NCI-H510A treated with DMSO at 0.1 percent for 48 hours (cell line): ENCODE data around the gene FOXA3.
"Not testable (repeated sequence)": the region's sequence is repeated elsewhere in the genome, so short reads cannot be mapped to it uniquely, and the experiment has no call there.

Experiments
- DNase-seq: peaks from one replicate; lab custom pipeline; 2025; lab: John Stamatoyannopoulos, UW

Gene FOXA3

GRCh38 chr19:45828523-45828922 lies 35.6 kb upstream of the FOXA3 start:
- no peak for DNase-seq

DNA sequence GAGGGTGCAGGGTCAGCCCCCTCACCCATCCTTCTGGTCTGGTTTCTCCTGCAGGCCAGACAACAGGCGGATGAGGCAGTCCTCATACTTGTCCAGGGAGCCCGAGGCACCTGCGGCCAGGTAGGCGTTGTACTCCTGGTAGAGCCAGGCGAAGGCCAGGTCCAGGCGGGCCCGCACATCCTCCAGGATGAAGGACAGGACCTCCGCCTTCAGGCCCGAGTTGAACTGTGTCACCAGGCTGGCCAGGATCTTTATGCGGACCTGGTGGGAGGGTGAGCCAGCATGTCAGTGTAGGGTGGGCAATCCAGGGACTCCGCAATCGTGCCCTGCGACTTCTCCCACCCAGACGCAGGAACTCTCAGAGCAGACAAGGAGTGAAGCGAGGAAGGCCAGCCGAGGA lies 35.2 kb upstream of the FOXA3 start:
- DNase-seq = no peak

DNA sequence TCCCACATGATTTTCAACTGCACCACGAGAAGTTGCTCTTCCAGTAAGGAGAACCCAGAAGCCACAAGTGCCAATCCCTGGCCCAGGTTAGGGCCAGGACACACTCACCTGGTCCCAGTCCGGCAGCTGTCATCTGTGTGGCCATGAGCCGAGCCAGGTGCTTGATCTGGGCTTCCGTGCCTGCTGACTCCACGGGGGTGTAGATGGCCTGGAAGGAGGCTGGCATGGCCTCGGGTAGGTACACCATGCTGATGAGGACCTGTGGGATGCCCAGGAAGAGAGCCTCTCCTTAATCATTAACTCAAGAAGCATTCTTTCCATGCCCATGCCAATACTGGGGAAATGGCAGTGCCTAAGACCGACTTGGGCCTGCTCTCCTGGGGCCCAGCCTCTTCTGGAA lies 29.2 kb upstream of the FOXA3 start:
- DNase-seq = no peak

DNA sequence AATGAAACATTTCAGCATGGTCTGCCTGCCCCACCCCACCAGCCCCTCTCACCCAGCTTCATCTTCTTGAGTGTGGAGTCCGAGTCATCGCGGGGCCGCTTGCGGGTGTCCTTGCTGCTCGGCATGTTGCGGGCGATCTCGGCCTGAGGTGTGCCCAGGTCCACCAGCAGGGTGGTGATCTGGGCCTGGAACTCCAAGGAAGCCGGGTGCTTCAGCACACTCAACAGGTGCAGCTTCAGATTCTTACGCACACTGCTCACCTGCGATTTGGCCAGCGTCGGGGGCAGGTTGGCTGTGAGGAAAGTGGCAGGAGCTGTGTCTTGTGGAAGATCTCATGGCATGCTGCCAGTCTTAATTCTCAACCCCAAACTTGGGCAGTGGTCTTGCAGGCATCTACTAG lies 21.9 kb upstream of the FOXA3 start:
- DNase-seq = no peak

DNA sequence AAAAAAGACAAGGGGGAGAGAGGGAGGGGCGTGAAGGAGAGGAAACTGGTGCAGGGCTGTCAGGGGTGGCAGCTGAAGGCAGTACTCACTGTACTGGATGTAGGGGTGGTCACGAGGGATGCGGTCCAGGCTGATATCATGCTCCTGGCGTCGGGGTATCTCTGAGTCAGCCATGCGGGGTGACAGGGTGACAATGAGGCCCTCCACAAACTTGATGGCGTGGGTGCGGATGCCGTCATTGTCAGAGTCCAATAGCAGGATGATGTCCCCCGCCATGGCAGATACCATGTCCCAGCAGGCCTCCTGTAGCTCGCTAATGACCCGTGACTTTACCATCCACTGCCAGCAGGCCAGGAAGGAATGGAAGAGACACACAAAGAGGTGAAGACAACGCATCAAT lies 16.5 kb upstream of the FOXA3 start:
- no peak for DNase-seq

DNA sequence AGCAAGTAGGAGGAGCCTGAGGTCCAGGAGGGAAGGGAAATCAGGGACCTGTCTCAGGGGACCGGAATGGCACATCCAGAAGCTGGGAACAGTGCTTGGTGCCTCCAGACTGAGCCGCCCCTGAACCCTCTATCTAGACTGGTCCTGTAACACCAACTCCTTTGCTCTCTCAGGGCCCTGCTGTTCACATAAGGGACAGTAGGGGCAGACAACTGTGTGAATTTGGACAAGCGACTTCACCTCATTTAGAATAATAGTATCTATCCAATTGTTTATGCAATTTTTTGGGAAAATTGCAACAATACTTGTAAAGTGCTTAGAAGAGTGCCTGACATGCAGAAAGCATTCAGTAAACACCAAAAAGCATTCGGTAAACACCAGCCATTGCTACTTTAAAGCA lies 15.2 kb upstream of the FOXA3 start:
- no peak for DNase-seq

DNA sequence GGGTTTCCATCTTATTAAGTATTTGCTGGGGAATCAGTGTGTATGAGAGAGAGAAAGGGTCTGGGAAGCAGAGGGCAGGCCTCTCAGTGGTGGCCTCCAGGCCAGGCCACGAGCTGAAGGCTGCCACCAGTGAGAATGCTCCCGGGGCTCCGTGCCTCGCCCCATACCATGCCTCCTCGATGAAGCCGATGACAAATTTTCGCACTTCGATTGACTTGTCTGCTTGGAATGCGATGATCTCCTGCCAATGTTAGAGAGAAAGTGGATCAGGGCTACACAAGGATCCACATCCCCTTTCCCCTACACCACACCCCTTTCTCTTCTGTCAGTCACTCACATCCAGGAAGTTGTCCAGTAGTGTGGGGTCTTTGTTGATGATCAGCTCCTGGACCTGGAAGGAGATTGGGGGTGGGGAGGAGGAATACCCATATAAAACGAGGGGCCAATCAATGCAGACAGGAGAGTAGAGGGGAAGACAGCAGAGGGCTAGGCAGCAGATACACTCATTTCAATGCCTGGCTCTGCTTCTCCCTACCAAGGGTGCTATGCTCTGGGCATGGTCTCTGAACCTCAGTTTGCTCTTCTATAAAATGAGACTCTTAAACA lies 11.9 kb upstream of the FOXA3 start:
- no peak for DNase-seq

- DNase-seq = peak; percentile 81
Measured at GRCh38 chr19:45852983-45853382, 11.1 kb upstream of the FOXA3 start.

DNA sequence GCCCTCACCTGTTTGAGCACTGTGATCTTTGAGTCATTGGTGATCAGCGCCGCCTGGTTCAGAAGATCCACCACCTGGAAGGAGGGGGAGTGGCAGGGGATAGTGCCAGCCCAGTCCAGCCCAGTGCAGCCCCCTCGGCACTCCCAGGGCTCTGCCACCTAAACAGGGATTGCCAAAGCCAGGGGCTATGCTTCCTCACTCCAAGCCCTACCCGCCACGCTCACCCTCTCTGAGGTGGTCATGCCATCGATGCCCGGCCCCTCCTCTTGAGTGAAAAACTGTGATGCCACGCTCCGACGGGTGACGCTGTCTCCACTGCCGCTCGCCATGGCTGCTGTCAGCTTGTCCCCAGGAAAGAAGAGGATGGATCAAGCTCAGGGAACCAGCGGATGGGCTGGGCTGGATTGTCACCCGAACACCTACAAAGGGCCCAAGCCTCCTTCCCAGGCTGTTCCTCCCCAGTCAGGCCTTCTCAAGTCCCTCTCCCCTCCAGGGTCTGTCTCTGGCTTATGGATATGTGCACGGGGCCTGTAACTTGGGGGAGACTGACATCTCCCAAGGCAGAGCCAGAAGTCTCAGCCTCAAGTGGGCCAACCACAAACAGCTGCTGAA lies 9.9 kb upstream of the FOXA3 start:
- DNase-seq = no peak

DNA sequence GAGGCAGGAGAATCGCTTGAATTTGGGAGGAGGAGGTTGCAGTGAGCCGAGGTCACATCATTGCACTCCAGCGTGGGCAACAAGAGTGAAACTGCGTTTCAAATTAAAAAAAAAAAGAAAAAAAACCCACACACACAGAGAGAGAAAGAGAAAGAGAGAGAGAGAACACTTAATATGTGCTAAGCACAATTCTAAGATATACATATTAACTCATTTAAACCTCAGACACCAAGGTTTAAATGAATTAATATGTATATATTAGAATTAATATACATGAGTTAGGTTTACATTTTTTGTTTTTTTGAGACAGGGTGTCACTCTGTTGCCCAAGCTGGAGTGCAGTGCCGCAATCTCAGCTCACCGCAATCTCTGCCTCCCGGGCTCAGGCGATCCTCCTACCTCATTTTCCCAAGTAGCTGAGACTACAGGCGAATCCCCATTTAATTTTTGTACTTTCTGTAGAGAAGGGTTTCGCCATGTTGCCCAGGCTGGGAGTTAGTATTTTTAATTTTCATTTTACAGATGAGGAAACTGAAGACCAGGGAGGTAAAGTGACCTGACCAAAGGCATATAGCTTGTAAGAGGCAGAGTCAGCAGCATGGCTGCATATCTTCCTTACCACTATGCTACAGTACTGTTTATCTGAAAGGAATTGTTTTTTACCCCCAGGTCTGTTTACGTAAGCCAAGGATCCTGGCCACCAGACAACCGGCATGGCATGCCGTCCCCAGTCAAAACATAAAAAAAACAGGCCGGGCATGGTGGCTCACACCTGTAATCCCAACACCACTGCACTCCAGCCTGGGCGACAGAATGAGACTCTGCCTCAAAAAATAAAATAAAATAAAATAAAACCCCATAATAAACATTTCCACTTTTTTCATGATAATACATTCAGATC lies 3.5 kb upstream of the FOXA3 start:
- no peak for DNase-seq

DNA sequence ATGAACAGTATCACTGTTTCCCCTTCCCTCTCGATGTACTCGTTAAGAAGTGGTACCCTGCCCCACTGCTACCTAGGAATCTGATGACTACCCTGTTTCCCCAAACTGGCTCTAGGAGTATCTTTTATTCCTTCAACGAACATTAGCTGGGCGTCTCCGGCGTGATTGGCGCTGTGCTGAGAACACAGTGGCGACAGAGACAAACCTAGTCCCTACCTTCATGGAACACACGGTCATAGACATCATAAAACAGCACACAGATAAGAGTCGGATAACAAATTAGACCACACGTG lies 1.9 kb upstream of the FOXA3 start:
- no peak for DNase-seq

- DNase-seq = peak; percentile 99
Measured at GRCh38 chr19:45862564-45863334, 1.4 kb upstream of the FOXA3 start, which contains the start of gene SYMPK. Gene SYMPK, minus strand, starts transcription at chr19:45863147. Its CDS starts 8,652 bp downstream, at chr19:45854495.

DNA sequence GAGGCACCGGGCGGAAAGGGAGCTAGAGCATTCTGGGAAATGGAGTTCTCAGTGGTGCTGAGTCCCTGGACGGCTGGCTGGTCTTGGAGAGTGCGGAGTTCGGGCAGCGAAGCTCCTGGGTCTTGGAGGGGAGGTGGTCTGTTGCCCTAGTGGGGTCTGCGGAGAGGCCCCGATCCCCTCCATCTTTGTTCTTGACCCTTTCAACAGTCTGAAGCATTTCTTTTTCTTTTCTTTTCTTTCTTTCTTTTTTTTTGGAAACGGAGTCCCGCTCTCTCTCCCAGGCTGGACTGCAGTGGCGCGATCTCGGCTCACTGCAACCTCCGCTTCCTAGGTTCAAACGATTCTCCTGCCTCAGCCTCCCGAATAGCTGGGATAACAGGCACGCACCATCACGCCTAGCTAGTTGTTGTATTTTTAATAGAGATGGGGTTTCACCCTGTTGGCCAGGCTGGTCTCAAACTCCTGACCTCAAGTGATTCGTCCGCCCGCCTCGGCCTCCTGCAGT lies 739 bp upstream of the FOXA3 start:
- DNase-seq = no peak

DNA sequence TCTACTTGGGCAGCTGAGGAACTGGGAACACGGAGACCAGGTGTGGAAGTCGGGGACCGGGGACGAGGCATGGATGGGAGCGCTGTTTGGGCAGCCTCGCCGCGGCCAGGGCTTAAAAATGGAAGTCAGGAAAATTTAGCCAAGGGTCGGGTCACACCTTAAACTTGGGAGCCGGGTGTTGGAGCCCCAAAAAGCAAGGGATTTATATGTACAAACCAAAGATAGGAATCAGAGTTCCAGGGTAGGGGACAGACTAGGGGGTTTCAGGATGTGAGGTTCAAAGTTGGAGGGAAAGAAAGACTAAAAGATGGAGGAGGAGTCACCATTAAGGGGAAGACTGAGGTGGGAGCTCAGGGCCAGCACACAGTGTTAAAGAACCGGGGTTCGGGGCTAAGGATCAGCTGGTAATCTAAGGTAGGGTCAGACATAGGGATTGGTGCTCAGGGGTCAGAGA lies 530 bp downstream of the FOXA3 start:
- peak; percentile 55 for DNase-seq

DNA sequence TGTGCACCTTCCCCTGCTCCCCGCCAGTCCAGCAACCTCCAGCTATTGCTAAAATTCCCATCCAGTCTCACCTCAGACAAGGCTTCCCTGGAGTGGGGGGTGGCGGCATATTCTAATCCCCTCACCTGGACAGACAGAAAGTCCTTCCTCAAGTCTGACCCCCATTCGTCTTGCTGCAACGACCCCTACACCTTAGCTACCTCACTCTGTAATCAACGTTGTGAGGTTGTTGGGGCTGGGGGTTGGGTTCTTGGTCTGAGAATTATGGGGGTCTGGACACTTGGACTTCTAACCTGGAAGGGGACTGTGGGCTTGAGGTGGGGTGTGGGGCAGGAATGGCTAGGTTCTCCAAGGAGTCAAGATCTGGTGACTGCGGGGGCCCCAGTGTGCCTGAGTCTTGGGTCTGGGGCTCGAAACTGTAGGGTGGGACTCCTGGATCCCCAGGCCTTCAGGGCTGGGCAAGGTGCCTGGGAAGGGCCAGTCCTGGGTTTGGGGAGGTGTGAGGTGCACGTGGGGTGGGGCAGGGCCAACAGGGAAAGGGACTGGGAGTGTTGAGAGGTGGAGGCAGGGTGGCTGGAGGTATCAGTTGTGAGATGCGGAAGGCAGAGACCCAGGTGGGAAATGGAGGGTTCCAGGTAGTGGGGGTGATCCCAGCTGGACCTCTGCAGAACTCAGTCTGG lies 1.3 kb downstream of the FOXA3 start:
- no peak for DNase-seq

- DNase-seq = no peak
Measured at GRCh38 chr19:45866400-45867176, 2.5 kb downstream of the FOXA3 start.

DNA sequence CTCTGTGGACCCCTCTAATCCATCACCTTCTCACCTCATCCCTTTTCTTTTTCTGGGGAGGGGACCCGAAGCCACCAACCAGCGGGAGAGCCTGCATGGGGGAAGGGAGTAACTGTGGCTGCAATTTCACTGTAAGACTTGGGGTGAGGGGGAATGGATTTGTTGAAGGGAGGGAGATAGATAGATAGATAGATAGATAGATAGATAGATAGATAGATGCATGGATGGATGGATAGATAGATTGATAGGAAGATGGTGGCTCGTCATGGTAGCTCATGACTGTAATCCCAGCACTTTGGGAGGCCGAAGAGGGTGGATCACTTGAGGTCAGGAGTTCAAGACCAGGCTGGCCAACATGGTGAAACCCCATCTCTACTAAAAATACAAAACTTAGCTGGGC lies 3.1 kb downstream of the FOXA3 start:
- DNase-seq = not testable (repeated sequence)

DNA sequence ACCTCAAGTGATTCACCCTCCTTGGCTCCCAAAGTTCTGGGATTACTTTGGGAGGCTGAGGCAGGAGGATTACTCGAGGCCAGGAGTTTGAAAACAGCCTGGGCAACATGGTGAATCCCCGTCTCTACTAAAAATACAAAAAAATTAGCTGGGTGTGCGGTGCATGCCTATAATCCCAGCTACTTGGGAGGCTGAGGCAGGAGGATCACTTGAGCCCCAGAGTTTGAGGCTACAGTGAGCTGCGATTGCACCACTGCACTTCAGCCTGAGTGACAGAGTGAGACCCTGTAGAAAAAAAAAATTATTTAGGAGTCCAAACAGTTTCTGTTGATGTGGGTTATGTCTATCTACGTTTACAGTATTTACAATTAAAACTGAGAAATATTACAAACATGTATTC lies 6.7 kb downstream of the FOXA3 start:
- no peak for DNase-seq

GRCh38 chr19:45872095-45872919 lies 8.2 kb downstream of the FOXA3 start:
- no peak for DNase-seq

- no peak for DNase-seq
Measured at GRCh38 chr19:45873219-45873772, 9.2 kb downstream of the FOXA3 start.
